Mononuclear cell (primary cell): Measurements from ENCODE around the gene HAGH. TPM values are rescaled to one million over a fixed set of nuclear protein-coding genes. Genes with fewer than 3 reads are reported as not detected.

Experiments used
- H3K27me3 ChIP-seq: 2 replicates; pipeline ENCODE4 v1.6.0; 2011; ENCODE audit warnings: low read length, control low read depth; ENCODE audit not compliant: insufficient read depth
- H3K4me1 ChIP-seq: 2 replicates; pipeline ENCODE4 v1.5.1; 2011; ENCODE audit warnings: mild to moderate bottlenecking, low read length, control low read depth; ENCODE audit not compliant: insufficient read depth
- H3K4me3 ChIP-seq: 2 replicates; pipeline ENCODE4 v1.5.1; 2011; ENCODE audit warnings: mild to moderate bottlenecking, low read length, moderate library complexity
- H3K9me3 ChIP-seq: 2 replicates; pipeline ENCODE4 v1.5.1; 2011; ENCODE audit warnings: low read depth, mild to moderate bottlenecking, control low read depth, low read length
- total RNA-seq: library from RNA; depleted of rRNA; stranded (reverse); fragments of >200 nt; gene quantifications from one replicate; pipeline ENCODE4 v1.2.3, GENCODE V29; 2012

The HAGH gene
- total RNA-seq, 1 donor: 14.3 TPM

DNA sequence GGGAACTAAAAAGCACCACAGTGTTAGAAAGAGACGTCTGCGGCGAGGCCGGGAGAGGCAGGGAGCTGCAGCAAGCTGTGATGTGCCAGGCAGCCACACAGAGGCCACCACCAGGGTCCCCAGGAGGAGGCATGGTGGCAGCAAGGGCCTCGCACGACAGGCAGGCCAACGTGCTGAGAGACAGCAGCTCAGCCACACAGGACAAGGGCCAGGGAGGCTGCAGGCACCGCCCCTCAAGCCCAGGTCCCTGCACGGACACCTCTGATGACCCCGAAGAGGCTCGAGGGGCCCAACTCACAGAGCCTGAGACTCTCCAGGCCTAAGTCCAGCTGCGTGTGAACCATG is 5.7 kb downstream of the HAGH start:
- Histone ChIP-seq H3K4me3 (no peak overlapping the region), H3K27me3 (no peaks in the 10 kb centered on the region), H3K9me3 (no peaks in the 10 kb centered on the region), H3K4me1 (peaks cover 21% of the 10 kb centered on the region)

DNA sequence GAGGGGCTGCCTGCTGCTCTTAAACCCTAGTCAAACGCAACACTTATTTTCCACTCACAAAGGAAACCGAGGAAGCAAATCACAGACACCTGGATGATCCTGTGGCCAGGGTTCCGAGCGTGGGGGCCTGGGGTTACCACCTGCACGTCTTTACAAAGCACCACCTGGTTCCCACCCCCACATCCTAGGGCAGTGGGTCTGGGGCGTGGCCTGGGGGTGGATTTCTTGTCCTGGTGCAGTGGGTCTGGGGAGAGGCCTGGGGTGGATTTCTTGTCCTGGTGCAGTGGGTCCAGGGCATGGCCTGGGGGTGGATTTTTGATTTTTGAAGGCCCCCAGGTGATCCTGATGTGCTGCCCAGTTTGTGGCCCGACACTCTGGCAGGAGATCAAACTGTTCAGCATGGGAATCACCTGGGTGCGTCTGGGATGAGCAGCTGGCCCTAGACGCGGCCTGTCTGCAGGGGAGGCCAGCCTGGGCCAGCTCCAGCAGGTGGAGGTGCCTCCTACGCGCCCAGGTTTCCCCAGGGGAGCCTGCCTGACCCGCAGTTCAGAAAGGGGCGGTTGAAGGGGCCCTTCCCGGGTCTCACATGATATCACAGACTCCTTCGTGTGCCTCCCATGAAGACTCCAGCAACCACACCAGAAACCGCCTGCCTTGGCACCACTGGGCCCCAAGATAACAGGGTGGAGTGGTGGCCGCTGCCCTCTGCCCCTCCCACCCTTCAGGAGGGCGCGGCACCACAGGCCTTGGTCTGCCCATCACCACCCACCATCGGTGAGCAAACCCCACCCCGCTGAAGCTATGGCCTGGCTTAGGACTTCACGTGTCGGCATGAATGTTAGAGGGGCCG is 6.3 kb downstream of the HAGH start:
- Histone ChIP-seq H3K27me3 (no peaks in the 10 kb centered on the region), H3K9me3 (no peaks in the 10 kb centered on the region), H3K4me1 (peaks cover 15% of the 10 kb centered on the region), H3K4me3 (no peak overlapping the region)

DNA sequence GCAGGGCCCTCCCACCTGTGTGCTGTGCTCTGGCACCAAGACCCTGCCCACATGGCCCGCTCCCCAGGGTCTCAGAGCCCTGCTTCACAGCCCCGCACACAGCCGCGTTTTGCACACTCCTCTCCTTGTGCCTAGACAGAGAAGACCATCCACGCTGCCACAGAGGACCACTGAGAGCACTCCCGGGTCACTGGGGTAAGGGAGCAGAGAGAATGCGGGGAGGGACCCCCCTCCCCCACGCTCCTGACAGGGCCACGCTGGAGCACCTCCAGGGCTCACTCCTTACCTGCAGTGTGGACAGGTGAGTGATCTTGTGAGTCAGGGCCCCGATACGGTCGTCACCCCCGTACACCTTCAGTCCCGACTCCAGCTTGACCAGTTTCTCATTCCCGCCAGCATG is 7.0 kb downstream of the HAGH start:
- H3K9me3 ChIP-seq: no peaks in the 10 kb centered on the region
- no peaks in the 10 kb centered on the region for H3K27me3 ChIP-seq
- no peak overlapping the region for H3K4me3 ChIP-seq
- peaks cover 8% of the 10 kb centered on the region for H3K4me1 ChIP-seq

DNA sequence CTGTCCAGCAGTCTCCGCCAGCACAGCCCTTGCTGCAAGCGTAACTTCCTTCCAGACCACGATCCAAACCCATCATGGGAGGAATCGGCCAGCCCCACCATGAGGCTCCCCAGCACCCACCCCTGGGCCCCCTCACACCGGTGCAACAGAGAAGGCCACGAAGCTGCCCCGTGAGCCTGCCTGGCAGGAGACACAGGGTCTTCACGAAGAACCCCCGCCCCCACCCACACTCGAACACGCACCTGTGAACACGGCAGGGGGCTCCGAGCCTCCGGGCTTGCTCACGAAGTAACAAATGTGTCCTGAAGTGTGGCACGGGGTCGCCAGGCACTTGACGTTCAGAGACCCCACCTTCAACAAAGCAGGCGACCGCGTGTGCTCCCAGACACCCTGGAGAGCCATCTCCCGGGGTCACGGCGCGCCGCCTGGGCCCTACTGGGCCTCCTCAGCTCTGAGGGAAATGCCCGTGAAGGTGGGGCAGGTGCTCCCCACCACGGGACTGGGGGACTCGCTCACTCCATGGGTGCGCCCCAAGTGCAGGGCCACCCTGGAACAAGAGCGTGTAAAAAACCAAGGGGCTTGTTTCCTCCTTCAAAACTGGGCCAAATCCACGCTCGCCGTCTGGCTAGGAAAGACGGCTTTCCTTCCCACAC is 7.6 kb downstream of the HAGH start:
- H3K4me1 ChIP-seq: peaks cover 2% of the 10 kb centered on the region
- H3K9me3 ChIP-seq: no peaks in the 10 kb centered on the region
- no peak overlapping the region for H3K4me3 ChIP-seq
- no peaks in the 10 kb centered on the region for H3K27me3 ChIP-seq

DNA sequence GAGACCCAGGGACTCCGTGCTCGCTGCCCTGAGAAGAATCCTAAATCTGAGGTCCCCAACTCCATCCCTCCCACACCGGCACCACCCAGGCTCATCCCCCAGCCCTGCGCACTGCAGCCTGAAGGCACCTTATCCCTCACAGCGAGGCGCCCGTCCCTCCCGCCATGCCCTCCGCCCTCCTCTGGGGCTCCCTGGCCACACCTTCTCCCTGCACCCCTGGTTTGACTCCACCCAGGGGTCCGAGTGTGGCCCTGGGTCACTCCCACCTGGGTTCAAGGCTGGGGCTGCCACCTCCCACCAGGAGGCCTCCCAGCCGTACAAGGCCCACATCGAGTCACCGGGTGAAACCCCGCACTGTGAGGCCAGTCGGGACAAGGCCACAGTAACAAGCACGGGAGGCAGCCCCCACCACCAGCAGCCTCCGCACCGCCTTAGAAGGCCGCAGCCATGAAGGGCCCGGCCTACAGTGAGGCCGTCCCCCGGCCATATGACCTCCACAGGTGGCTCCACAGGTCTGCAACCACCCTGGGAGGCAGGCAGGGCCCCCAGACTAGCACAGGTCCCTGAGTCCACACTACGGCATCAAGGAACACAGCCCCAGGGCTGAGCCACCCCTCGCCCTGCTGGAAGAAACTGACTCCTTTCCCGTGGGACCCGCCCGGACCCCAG is 8.3 kb downstream of the HAGH start:
- no peaks in the 10 kb centered on the region for H3K4me1 ChIP-seq

DNA sequence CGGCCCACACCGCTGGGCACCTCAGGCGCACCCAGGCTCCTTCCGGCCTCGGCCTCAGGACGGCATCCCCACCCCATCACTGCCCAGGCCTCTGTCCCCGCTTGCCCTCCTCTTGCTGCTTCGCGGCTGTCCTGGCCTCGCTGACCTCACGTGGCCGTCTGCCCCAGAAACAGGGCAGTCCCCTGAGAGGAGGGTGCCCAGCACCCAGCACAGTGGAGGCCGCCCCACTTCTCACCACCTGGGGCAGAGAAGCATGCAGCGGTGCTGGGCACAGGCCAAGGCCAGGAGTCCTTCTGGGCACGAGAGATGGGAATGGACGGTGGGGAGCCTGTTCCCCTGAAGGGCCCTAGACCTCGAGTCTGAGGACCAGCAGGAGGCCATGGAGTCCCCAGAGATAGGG is 8.9 kb downstream of the HAGH start:
- no peaks in the 10 kb centered on the region for H3K4me1 ChIP-seq

More for the DNA sequence above, 8.3 kb downstream of the HAGH start:
- Histone ChIP-seq H3K4me3 (no peak overlapping the region), H3K27me3 (no peaks in the 10 kb centered on the region), H3K9me3 (no peaks in the 10 kb centered on the region)

DNA sequence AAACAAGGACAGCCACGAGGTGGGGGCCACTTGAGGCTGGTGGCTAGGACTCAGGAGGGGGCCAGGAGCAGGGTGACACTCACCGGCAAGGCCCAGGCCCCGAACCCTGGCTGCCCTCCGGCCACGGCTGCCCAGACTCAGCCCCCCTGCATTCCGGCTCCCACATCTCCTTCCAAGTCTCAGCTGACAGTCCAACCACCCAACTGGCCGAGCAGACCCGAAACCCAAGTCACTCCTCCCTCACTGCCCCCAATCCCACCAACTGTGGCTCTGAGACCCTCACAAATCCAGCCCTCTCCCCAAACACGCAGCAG is 9.4 kb downstream of the HAGH start:
- no peaks in the 10 kb centered on the region for H3K4me1 ChIP-seq
- H3K27me3 ChIP-seq: no peaks in the 10 kb centered on the region
- no peaks in the 10 kb centered on the region for H3K9me3 ChIP-seq
- no peak overlapping the region for H3K4me3 ChIP-seq

More for the DNA sequence above, 8.9 kb downstream of the HAGH start:
- Histone ChIP-seq H3K4me3 (no peak overlapping the region), H3K27me3 (no peaks in the 10 kb centered on the region), H3K9me3 (no peaks in the 10 kb centered on the region)

DNA sequence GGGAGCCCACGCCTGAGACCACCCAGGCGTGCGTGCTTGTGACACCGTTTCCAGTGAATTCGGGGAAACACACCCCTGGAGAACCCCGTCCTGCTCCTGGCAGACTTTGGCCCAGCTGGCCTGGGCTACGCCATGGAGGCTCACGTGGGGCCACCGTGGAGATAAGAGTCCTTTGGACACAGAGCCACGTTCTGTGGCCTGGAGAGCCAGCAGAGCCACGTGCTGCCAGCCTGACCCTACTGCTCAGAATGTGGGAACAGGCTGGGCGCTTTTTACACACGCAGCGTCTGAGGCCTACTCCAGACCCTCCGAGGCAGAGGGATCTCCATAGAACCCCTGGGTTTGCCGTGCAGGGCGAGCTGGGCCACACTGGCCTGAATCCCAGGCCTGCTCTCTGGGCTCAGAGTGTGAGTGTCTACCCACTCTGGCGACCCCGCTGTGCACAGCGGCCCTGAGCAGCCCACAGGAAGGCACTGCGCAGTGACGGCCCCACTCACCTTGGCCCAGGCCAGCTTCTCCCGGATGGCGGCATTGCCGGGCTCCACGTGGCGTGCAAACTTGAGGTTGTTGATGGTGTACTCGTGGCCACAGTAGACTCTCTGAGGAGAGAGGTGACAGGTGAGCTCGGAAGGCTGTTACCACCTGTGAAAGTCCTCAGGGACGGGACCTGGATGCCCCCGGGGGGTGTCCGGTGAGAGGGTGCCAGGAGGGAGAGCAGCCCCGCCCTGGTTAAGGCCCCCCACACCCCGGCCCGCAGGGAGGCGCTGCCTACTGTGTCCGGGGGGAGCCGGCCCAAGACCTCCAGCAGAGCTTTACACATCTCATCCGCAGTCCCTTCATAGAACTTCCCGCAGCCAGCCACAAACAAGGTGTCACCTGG is 10.0 kb downstream of the HAGH start:
- no peak overlapping the region for H3K4me3 ChIP-seq
- H3K27me3 ChIP-seq: no peaks in the 10 kb centered on the region
- no peaks in the 10 kb centered on the region for H3K4me1 ChIP-seq
- no peaks in the 10 kb centered on the region for H3K9me3 ChIP-seq

DNA sequence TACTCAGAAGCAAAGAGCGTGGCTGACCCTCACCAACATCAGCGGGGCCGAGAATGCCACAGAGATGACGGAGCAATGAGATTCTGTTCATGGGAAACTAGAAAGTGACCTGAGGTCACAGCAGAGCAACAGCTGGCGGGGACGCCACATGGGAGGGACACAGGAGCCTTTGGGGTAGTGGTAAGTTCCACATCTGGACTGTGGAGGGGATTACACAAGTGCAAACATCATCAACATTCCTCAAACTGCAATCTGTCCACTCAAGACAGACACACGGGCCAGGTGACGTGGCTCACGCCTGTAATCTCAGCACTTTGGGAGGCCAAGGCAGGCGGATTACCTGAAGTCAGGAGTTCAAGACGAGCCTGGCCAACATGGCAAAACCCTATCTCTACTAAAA is 11.2 kb downstream of the HAGH start:
- H3K4me3 ChIP-seq: no peak overlapping the region
- no peaks in the 10 kb centered on the region for H3K9me3 ChIP-seq
- no peaks in the 10 kb centered on the region for H3K4me1 ChIP-seq
- H3K27me3 ChIP-seq: no peaks in the 10 kb centered on the region

DNA sequence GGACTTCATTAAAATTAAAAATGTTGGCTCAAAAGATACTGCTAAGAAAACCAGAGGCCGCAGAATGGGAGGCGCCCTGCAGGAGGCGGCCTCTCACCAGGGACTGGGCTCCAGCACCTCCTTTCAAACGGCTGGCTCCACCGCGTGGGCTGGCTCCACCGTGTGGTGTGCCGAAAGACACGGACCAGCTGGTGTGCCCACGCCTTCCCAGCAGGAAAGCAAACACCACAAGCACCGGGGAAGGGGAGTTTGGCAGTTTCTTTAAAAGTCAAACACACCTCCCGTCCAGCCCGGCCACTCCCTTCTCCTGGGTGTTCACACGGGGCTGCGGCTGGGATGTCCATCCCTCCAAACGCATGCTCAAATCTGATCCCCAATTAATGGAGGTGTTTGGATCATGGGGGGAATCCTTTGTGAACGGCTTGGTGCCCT is 13.9 kb downstream of the HAGH start:
- Histone ChIP-seq H3K27me3 (no peaks in the 10 kb centered on the region), H3K4me3 (no peak overlapping the region), H3K4me1 (no peaks in the 10 kb centered on the region), H3K9me3 (no peaks in the 10 kb centered on the region)

DNA sequence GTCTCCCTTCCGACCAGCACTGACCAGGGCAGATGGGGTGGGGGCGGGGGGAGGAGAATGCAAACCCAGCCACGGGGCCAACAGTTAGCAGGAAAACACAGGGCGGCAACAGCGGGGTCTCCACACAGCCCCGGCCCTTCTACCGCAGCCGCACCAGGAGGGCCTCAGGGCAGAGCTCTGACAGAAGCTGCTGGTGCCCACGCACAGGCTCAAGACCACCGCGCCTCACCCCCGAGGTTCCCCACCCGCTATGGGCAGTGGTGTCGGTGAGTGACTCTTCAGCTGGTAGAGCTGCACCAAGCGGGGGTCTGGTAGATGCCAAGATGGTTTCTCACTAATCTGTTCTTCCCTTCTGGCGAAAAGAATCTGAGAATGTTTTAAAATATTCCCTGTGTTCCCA is 16.1 kb downstream of the HAGH start:
- H3K4me3 ChIP-seq: no peak overlapping the region
- no peaks in the 10 kb centered on the region for H3K4me1 ChIP-seq
- no peaks in the 10 kb centered on the region for H3K27me3 ChIP-seq
- no peaks in the 10 kb centered on the region for H3K9me3 ChIP-seq

DNA sequence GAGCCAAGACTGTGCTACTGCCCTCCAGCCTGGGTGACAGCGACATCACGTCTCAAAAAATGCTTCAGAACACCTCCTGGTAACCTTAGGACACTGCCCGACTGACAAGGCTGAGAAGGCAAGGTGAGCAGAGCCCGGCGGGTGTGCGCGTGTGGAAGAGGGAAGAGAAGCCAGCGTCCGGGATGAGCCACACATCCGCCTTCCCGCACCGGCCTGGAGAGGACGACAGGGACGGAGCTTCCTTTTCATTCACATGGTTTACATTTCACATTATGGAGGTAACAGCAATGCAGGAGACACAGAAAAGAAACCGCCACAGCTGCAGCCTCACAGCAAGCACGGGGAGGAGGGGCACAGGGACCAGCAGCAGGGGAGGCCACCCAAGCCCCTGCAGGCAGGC is 16.5 kb downstream of the HAGH start:
- H3K4me3 ChIP-seq: no peak overlapping the region
- no peaks in the 10 kb centered on the region for H3K4me1 ChIP-seq
- no peaks in the 10 kb centered on the region for H3K27me3 ChIP-seq
- no peaks in the 10 kb centered on the region for H3K9me3 ChIP-seq

DNA sequence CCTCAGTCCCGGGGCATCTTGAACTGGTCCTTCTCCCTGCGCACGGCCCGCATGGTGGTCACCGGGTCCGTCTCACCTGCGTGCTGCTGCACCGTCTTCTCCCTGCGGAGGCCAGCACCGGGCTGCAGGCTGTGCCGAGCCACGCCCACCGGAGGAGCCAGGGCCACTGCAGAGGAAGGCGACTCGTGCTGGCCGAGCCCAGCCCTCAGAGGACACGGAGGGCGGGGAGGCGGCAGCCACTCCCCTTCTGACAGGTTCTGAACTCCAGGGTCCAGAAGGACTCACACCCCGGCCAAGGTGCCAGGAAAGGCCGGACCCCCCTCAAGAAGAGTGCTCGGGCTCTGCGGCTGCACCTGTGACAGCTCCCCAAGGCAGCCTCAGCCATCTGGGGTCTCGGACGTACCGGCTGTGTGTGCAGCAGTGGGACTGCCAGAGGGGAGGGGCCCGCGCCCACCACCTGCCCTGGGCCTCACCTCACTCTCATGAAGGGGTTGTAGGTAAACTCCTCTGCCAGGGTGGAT is 17.3 kb downstream of the HAGH start:
- Histone ChIP-seq H3K4me3 (no peak overlapping the region), H3K9me3 (no peaks in the 10 kb centered on the region), H3K4me1 (no peaks in the 10 kb centered on the region), H3K27me3 (no peaks in the 10 kb centered on the region)

DNA sequence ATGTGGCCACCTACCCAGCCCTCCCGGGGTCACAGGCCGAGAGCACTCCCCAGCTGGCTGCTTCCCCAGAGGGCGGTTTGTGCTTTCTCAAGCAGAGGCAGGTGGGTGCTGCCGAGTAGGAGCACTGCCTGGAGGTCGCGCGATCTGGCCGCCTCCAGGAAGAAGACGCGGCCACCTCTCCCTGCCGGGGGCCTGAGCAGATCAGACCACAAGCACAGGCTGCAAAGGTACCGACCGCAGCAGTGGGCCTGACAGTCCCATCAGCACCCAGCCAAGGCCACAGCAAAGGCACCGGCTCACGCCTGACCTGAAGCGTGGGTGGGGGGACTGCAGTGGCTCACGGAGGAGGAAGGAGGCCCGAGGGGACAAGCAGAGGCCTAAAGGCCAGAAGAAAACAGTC is 17.9 kb downstream of the HAGH start:
- H3K27me3 ChIP-seq: no peaks in the 10 kb centered on the region
- no peaks in the 10 kb centered on the region for H3K4me1 ChIP-seq
- no peaks in the 10 kb centered on the region for H3K9me3 ChIP-seq
- H3K4me3 ChIP-seq: no peak overlapping the region

DNA sequence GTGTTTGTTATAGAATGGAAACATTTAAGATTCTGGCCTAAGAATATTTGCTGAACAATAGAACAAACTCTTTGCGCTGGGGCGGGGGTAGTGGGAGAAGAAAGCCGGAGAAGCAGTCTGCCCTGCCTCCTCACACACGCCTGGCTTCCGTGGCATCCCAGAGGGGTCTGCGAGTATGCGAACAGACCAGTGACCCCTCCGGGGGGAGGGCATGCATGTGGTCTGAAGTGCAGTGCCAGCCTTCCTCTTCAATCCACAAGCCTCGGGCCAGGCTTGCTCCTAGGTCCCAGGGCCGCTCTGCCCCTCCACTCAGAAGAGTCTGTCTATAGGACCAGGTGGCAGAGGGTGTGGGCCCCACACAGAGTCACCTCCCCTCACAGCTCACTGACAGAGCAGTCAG is 19.0 kb downstream of the HAGH start:
- H3K27me3 ChIP-seq: no peaks in the 10 kb centered on the region
- no peaks in the 10 kb centered on the region for H3K4me1 ChIP-seq
- no peak overlapping the region for H3K4me3 ChIP-seq
- no peaks in the 10 kb centered on the region for H3K9me3 ChIP-seq
